HepG2 (cell line): ENCODE measurements around the gene ESYT1. TPM values are rescaled to one million over a fixed set of nuclear protein-coding genes. Genes with fewer than 3 reads are reported as not detected.

ENCODE experiments used
- ATF7-NPFF ChIP-seq: sonication (generic); formaldehyde crosslinking; IDR thresholded peaks from 2 replicates; pipeline ENCODE4 v1.8.1; 2023; ENCODE audit warnings: mild to moderate bottlenecking, low read depth, missing genetic modification reagents, moderate library complexity
- BORCS8-MEF2B ChIP-seq: sonication (generic); formaldehyde crosslinking; IDR thresholded peaks from 2 replicates; pipeline ENCODE4 v1.8.0; 2022; ENCODE audit warnings: mild to moderate bottlenecking, missing genetic modification reagents
- KDM5B ChIP-seq: sonication (generic); formaldehyde crosslinking; IDR thresholded peaks from 2 replicates; pipeline ENCODE4 v1.4.0; 2020; ENCODE audit warnings: missing genetic modification reagents, mild to moderate bottlenecking, borderline replicate concordance
- MTF2 ChIP-seq: sonication (generic); formaldehyde crosslinking; IDR thresholded peaks from 2 replicates; pipeline ENCODE4 v1.5.0; 2020; ENCODE audit warnings: missing genetic modification reagents, borderline replicate concordance
- MXD4 ChIP-seq: IDR thresholded peaks from 2 replicates; pipeline ENCODE4 v1.6.1; 2016; ENCODE audit warnings: mild to moderate bottlenecking, missing biosample characterization, missing genetic modification reagents
- NFE2 ChIP-seq: sonication (generic); formaldehyde crosslinking; IDR thresholded peaks from 2 replicates; pipeline ENCODE4 v1.4.0; 2020; ENCODE audit warnings: missing genetic modification reagents
- NFYB ChIP-seq: sonication (generic); formaldehyde crosslinking; IDR thresholded peaks from 2 replicates; pipeline ENCODE4 v1.4.0; 2020; ENCODE audit warnings: missing genetic modification reagents
- YEATS2 ChIP-seq: sonication (generic); formaldehyde crosslinking; IDR thresholded peaks from 2 replicates; pipeline ENCODE4 v1.4.0; 2020; ENCODE audit warnings: missing genetic modification reagents, borderline replicate concordance
- ZMYM3 ChIP-seq: sonication (generic); formaldehyde crosslinking; IDR thresholded peaks from 2 replicates; pipeline ENCODE4 v1.5.1; 2020; ENCODE audit warnings: mild to moderate bottlenecking, missing genetic modification reagents
- ZNF264 ChIP-seq: sonication (generic); formaldehyde crosslinking; IDR thresholded peaks from 2 replicates; pipeline ENCODE4 v1.4.0; 2020; ENCODE audit warnings: missing genetic modification reagents
- ZNF577 ChIP-seq: sonication (generic); formaldehyde crosslinking; IDR thresholded peaks from 2 replicates; pipeline ENCODE4 v1.4.0; 2020; ENCODE audit warnings: mild to moderate bottlenecking, low read depth, missing genetic modification reagents, borderline replicate concordance
- ZNF629 ChIP-seq: sonication (generic); formaldehyde crosslinking; conservative IDR thresholded peaks from 2 replicates; pipeline ENCODE4 v1.5.0; 2020; ENCODE audit warnings: missing genetic modification reagents
- ZNF879 ChIP-seq: sonication (generic); formaldehyde crosslinking; IDR thresholded peaks from 2 replicates; pipeline ENCODE4 v1.8.1; 2023; ENCODE audit warnings: missing genetic modification reagents
- polyA plus RNA-seq, 8 experiments: library from polyadenylated mRNA; depleted of rRNA in 3 of 8; stranded (reverse) in 7 of 8; unstranded in 1 of 8; fragments of >200 nt; fragmentation: Illumina TruSeq in 4 of 8; extraction: Trizol in 4 of 8; gene quantifications; 2 replicates each; pipeline versions ENCODE4 v1.2.1 to v1.2.3, GENCODE V29; 2011 to 2016; ENCODE audit warnings: low read depth in 4 of 8, missing spikeins in 1 of 8, mixed read lengths in 1 of 8; ENCODE audit not compliant: insufficient read depth in 1 of 8
- total RNA-seq, 5 experiments: library from RNA; depleted of rRNA; stranded (reverse); fragments of >200 nt; fragmentation: Illumina TruSeq; extraction: Trizol; gene quantifications; 2 replicates each; pipeline ENCODE4 v1.2.3, GENCODE V29; 2016; ENCODE audit warnings: low read depth in 1 of 5
- TF ChIP-seq, protein P1 (sequence below): sonication (generic); formaldehyde crosslinking; IDR thresholded peaks from 2 replicates; pipeline ENCODE4 v1.5.1; 2020; ENCODE audit warnings: mild to moderate bottlenecking, missing genetic modification reagents, borderline replicate concordance
- TF ChIP-seq, protein P2 (sequence below): sonication (generic); formaldehyde crosslinking; conservative IDR thresholded peaks from 2 replicates; pipeline ENCODE4 v1.4.0; 2020; ENCODE audit warnings: mild to moderate bottlenecking, missing genetic modification reagents, moderate library complexity
- TF ChIP-seq, protein P3 (sequence below): sonication (generic); formaldehyde crosslinking; IDR thresholded peaks from 2 replicates; pipeline ENCODE4 v1.4.0; 2020; ENCODE audit warnings: mild to moderate bottlenecking, missing genetic modification reagents
- TF ChIP-seq, protein P4 (sequence below): sonication (generic); formaldehyde crosslinking; IDR thresholded peaks from 2 replicates; pipeline ENCODE4 v1.4.0; 2020; ENCODE audit warnings: mild to moderate bottlenecking, missing genetic modification reagents

Gene ESYT1
- total and polyA plus RNA-seq, 2 of the 13 experiments (the other 11 are each of a cell fraction or from before 2014, with no cell fraction given): 66.9 to 71.0 TPM

DNA sequence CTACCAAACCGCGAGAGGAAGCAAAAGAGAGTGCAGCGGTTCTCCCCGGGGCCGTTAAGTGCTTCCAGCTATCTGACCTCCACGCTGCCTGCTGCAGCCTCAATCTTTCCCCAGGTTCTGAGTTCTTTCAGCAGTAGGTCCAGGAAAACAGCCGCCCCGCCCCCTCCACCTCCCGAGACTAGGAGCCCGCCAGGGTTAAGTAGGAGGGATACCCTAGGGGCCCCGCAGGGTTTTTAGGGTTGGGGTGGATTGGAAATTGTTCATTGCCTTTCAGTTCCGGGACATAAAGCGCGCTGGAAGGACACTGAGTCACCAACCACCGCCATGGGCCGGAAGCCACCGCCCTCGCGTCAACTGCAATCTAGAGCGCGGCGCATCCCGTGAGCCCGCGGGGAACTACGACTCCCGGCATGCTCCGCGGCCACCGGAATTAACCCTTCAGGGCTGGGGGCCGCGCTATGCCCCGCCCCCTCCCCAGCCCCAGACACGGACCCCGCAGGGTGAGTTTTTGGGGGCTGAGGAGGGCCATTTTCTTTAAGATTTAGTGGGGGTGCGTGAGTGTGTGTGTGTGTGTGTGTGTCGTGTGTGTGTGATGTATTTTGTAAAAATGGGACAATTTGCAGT lies 24.2 kb downstream of the ESYT1 start, which contains the start of gene MYL6B (continued):
- TF ChIP-seq ATF7-NPFF (CRISPR knock-in tag) (no peak), ZNF879 (CRISPR knock-in tag) (no peak), KDM5B (CRISPR knock-in tag) (0 out of 2 replicates have a peak, but pooled peaks have one; percentile 31), ZNF577 (CRISPR knock-in tag) (no peak), ZMYM3 (CRISPR knock-in tag) (no peak; the same call in 1 of the 2 replicates), YEATS2 (CRISPR knock-in tag) (peak; percentile 84), ZNF629 (CRISPR knock-in tag) (peak; percentile 29; the same call in 1 of the 2 replicates), NFYB (peak; percentile 41; the same call in 1 of the 2 replicates), NFE2 (no peak), BORCS8-MEF2B (CRISPR knock-in tag) (0 out of 2 replicates have a peak, but pooled peaks have one; percentile 54), MXD4 (CRISPR knock-in tag) (no peak), ZNF264 (CRISPR knock-in tag) (no peak), MTF2 (no peak)
- TF ChIP-seq, protein P1, sequence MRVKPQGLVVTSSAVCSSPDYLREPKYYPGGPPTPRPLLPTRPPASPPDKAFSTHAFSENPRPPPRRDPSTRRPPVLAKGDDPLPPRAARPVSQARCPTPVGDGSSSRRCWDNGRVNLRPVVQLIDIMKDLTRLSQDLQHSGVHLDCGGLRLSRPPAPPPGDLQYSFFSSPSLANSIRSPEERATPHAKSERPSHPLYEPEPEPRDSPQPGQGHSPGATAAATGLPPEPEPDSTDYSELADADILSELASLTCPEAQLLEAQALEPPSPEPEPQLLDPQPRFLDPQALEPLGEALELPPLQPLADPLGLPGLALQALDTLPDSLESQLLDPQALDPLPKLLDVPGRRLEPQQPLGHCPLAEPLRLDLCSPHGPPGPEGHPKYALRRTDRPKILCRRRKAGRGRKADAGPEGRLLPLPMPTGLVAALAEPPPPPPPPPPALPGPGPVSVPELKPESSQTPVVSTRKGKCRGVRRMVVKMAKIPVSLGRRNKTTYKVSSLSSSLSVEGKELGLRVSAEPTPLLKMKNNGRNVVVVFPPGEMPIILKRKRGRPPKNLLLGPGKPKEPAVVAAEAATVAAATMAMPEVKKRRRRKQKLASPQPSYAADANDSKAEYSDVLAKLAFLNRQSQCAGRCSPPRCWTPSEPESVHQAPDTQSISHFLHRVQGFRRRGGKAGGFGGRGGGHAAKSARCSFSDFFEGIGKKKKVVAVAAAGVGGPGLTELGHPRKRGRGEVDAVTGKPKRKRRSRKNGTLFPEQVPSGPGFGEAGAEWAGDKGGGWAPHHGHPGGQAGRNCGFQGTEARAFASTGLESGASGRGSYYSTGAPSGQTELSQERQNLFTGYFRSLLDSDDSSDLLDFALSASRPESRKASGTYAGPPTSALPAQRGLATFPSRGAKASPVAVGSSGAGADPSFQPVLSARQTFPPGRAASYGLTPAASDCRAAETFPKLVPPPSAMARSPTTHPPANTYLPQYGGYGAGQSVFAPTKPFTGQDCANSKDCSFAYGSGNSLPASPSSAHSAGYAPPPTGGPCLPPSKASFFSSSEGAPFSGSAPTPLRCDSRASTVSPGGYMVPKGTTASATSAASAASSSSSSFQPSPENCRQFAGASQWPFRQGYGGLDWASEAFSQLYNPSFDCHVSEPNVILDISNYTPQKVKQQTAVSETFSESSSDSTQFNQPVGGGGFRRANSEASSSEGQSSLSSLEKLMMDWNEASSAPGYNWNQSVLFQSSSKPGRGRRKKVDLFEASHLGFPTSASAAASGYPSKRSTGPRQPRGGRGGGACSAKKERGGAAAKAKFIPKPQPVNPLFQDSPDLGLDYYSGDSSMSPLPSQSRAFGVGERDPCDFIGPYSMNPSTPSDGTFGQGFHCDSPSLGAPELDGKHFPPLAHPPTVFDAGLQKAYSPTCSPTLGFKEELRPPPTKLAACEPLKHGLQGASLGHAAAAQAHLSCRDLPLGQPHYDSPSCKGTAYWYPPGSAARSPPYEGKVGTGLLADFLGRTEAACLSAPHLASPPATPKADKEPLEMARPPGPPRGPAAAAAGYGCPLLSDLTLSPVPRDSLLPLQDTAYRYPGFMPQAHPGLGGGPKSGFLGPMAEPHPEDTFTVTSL (CRISPR knock-in tag): no peak
- TF ChIP-seq, protein P2, sequence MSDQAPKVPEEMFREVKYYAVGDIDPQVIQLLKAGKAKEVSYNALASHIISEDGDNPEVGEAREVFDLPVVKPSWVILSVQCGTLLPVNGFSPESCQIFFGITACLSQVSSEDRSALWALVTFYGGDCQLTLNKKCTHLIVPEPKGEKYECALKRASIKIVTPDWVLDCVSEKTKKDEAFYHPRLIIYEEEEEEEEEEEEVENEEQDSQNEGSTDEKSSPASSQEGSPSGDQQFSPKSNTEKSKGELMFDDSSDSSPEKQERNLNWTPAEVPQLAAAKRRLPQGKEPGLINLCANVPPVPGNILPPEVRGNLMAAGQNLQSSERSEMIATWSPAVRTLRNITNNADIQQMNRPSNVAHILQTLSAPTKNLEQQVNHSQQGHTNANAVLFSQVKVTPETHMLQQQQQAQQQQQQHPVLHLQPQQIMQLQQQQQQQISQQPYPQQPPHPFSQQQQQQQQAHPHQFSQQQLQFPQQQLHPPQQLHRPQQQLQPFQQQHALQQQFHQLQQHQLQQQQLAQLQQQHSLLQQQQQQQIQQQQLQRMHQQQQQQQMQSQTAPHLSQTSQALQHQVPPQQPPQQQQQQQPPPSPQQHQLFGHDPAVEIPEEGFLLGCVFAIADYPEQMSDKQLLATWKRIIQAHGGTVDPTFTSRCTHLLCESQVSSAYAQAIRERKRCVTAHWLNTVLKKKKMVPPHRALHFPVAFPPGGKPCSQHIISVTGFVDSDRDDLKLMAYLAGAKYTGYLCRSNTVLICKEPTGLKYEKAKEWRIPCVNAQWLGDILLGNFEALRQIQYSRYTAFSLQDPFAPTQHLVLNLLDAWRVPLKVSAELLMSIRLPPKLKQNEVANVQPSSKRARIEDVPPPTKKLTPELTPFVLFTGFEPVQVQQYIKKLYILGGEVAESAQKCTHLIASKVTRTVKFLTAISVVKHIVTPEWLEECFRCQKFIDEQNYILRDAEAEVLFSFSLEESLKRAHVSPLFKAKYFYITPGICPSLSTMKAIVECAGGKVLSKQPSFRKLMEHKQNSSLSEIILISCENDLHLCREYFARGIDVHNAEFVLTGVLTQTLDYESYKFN (CRISPR knock-in tag): 0 out of 2 replicates have a peak, but pooled peaks have one; percentile 20
- TF ChIP-seq, protein P3, sequence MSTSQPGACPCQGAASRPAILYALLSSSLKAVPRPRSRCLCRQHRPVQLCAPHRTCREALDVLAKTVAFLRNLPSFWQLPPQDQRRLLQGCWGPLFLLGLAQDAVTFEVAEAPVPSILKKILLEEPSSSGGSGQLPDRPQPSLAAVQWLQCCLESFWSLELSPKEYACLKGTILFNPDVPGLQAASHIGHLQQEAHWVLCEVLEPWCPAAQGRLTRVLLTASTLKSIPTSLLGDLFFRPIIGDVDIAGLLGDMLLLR (CRISPR knock-in tag): no peak
- TF ChIP-seq, protein P4, sequence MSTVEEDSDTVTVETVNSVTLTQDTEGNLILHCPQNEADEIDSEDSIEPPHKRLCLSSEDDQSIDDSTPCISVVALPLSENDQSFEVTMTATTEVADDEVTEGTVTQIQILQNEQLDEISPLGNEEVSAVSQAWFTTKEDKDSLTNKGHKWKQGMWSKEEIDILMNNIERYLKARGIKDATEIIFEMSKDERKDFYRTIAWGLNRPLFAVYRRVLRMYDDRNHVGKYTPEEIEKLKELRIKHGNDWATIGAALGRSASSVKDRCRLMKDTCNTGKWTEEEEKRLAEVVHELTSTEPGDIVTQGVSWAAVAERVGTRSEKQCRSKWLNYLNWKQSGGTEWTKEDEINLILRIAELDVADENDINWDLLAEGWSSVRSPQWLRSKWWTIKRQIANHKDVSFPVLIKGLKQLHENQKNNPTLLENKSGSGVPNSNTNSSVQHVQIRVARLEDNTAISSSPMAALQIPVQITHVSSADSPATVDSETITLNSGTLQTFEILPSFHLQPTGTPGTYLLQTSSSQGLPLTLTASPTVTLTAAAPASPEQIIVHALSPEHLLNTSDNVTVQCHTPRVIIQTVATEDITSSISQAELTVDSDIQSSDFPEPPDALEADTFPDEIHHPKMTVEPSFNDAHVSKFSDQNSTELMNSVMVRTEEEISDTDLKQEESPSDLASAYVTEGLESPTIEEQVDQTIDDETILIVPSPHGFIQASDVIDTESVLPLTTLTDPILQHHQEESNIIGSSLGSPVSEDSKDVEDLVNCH (CRISPR knock-in tag): no peak
